Heart right ventricle (tissue), 16 donors: Measurements from ENCODE around the gene C7. TPM values are rescaled to one million over a fixed set of nuclear protein-coding genes. Genes with fewer than 3 reads are reported as not detected.

ENCODE experiments used
- ATAC-seq, 8 donors: fragments of 200-7000 bp; cut with Tn5 transposase; one replicate each; pipeline ENCODE4 v1.9.1; 2020; ENCODE audit warnings: mild to moderate bottlenecking in 8 of 8, moderate library complexity in 8 of 8, moderate number of reproducible peaks in 1 of 8
- DNase-seq, 2 donors: peaks; one replicate each; pipeline ENCODE4 v3.0.0-alpha.2; 2020
- H3K27ac ChIP-seq, 10 donors: fragments of 200-600 bp; sonication (generic) in 2 of 10; one replicate each; pipeline versions ENCODE4 v1.5.0 to v1.8.0; 2020 to 2022; ENCODE audit warnings: mild to moderate bottlenecking in 3 of 10
- H3K27me3 ChIP-seq, 7 donors: fragments of 200-600 bp; one replicate each; pipeline ENCODE4 v1.8.0; 2021 to 2022; ENCODE audit warnings: mild to moderate bottlenecking in 2 of 7
- H3K36me3 ChIP-seq, 9 donors: fragments of 200-600 bp; sonication (generic) in 1 of 9; one replicate each; pipeline versions ENCODE4 v1.5.0 to v1.8.0; 2020 to 2022; ENCODE audit warnings: mild to moderate bottlenecking in 2 of 9
- H3K4me1 ChIP-seq, 9 donors: fragments of 200-600 bp; sonication (generic) in 1 of 9; one replicate each; pipeline versions ENCODE4 v1.5.0 to v1.8.0; 2020 to 2022; ENCODE audit warnings: mild to moderate bottlenecking in 4 of 9
- H3K4me3 ChIP-seq, 10 donors: fragments of 200-600 bp; sonication (generic) in 2 of 10; one replicate each; pipeline versions ENCODE4 v1.5.0 to v1.8.0; 2020 to 2022; ENCODE audit warnings: mild to moderate bottlenecking in 7 of 10, moderate library complexity in 2 of 10
- H3K9me3 ChIP-seq, 11 donors: fragments of 200-600 bp in 10 of 11; sonication (generic) in 2 of 11; one replicate each; pipeline versions ENCODE4 v1.5.0 to v1.8.0; 2013 to 2022; ENCODE audit warnings: mild to moderate bottlenecking in 2 of 11, control low read depth in 1 of 11, moderate library complexity in 1 of 11
- CTCF ChIP-seq, 9 donors: fragments of 200-600 bp; sonication (generic) in 2 of 9; IDR thresholded peaks; one replicate each; pipeline versions ENCODE4 v1.5.0 to v1.8.0; 2021 to 2022; ENCODE audit warnings: antibody characterized with exemption in 9 of 9, mild to moderate bottlenecking in 5 of 9, moderate library complexity in 1 of 9
- WGBS, 2 donors: extraction: QIAGEN DNeasy Blood & Tissue Kit; methylation state at CpG; one replicate each; pipeline ENCODE4 v1.1.7; 2013; ENCODE audit warnings: inconsistent platforms in 1 of 2; 5-methylcytosine and 5-hydroxymethylcytosine counted together
- intact Hi-C, 10 donors: fragments of 100-400 bp; cut with DNase I; formaldehyde crosslinking; loops; one replicate each; pipeline versions ENCODE4 v1.11.1 to v1.14.2; 2022
- polyA plus RNA-seq, 2 donors: library from polyadenylated mRNA; stranded (reverse); fragments of 200-250 nt; gene quantifications; one replicate each; pipeline ENCODE4 v1.2.3, GENCODE V29; 2013
- total RNA-seq, 10 donors: library from RNA; stranded (reverse); fragmentation: NEBNext Ultra II Directional in 3 of 10; extraction: Animal tissue kit (Norgen Biotek cat#: 25700) in 3 of 10; gene quantifications; one replicate each; pipeline versions ENCODE4 v1.2.1 to v1.2.4, GENCODE V29; 2021 to 2023
- donor health status: Arrhythmogenic right ventricular cardiomyopathy.
- donor health status: ischemic (EF 13 %, LVEDD 7.1; RV severe dilation, severe dysfunction).
- donor health status: healthy with polysubstance abuse.
- donor health status: DM: no; HTN: yes; CAD: no.
- donor health status: DM: no; HTN: no; CAD: no.
- donor health status: ischemic (EF 25% LVEDD 6.9; RV normal size, moderate dysfunction).
- donor health status: ischemic (EF 25% LVEDD 5.7; RV mildly dilated, moderate dysfunction).
- donor health status: healthy.
- donor health status: DM: yes; HTN: yes; CAD: no.
- donor health status: Ischemic cardiomyopathy.
- donor health status: ischemic (EF 35%, LVEDD 5.7; RV mildly dilated, moderate dysfunction).
- donor health status: nonischemic (EF 11% LVEDD 7.7; RV severe dilation, severe dysfunction).
- donor health status: DM: yes; HTN: yes; CAD: no.
- donor health status: PGD.
- donor health status: ischemic (EF 29% LVEDD 5.4; RV normal size, mild dysfunction).
- donor health status: nonischemic (EF 23%, LVEDD 6.1; RV moderate dilation, normal function).

The C7 gene
- total and polyA plus RNA-seq, 12 donors, result 43.9 to 399 (median 99.5) TPM

- ATAC-seq (no peak), DNase-seq (no peak)
- Histone ChIP-seq H3K9me3 (no peaks in the 10 kb centered on the region), H3K4me1 (peaks cover 0 to 16% (median 7%) of the 10 kb centered on the region in 9 donors), H3K27me3 (no peaks in the 10 kb centered on the region), H3K4me3 (no peak overlapping the region), H3K27ac (no peak overlapping the region), H3K36me3 (no peaks in the 10 kb centered on the region)
- 93 to 98% methylated on average over 5 of the region's 5 CpGs for WGBS, 2 donors
- no peak for TF ChIP-seq CTCF (IDR thresholded peaks at IDR 0.05)
- intact Hi-C loops, result loop anchor here in 2 of 10 donors (10.0 kb wide), 2 partner anchors 199 to 349 kb away; no protein-coding TSS in a partner anchor
Measured at GRCh38 chr5:40995801-40996586, 86.7 kb downstream of the C7 start.

GRCh38 chr5:40999142-40999541, 89.8 kb downstream of the C7 start:
- no peak for ATAC-seq
- intact Hi-C loops, result loop anchor here in 2 of 10 donors (10.0 kb wide), 2 partner anchors 196 to 346 kb away; no protein-coding TSS in a partner anchor
- 85 to 91% methylated on average over 1 of the region's 1 CpG for WGBS, 2 donors

GRCh38 chr5:40999966-41000365, 90.7 kb downstream of the C7 start:
- 92 to 97% methylated on average over 4 of the region's 4 CpGs for WGBS, 2 donors
- H3K36me3 ChIP-seq, result no peaks in the 10 kb centered on the region
- TF ChIP-seq CTCF (IDR thresholded peaks at IDR 0.05), result no peak
- H3K27me3 ChIP-seq, result no peaks in the 10 kb centered on the region
- H3K27ac ChIP-seq, result no peak overlapping the region
- DNase-seq, result no peak
- ATAC-seq, result no peak
- no peaks in the 10 kb centered on the region for H3K4me1 ChIP-seq
- no peak overlapping the region for H3K4me3 ChIP-seq
- intact Hi-C loops, result loop anchor here in 2 of 10 donors (10.0 kb wide), 2 partner anchors 195 to 345 kb away; no protein-coding TSS in a partner anchor
- H3K9me3 ChIP-seq, result no peaks in the 10 kb centered on the region

More at GRCh38 chr5:40999142-40999541, 89.8 kb downstream of the C7 start:
- no peak for TF ChIP-seq CTCF (IDR thresholded peaks at IDR 0.05)
- no peak overlapping the region for H3K27ac ChIP-seq
- H3K27me3 ChIP-seq, result no peaks in the 10 kb centered on the region
- H3K36me3 ChIP-seq, result no peaks in the 10 kb centered on the region
- DNase-seq, result no peak
- no peak overlapping the region for H3K4me3 ChIP-seq
- H3K4me1 ChIP-seq, result no peaks in the 10 kb centered on the region
- H3K9me3 ChIP-seq, result no peaks in the 10 kb centered on the region

- no peaks in the 10 kb centered on the region for H3K4me1 ChIP-seq
- no peaks in the 10 kb centered on the region for H3K9me3 ChIP-seq
- TF ChIP-seq CTCF (IDR thresholded peaks at IDR 0.05), result no peak
- intact Hi-C loops, result no loop called here
- H3K36me3 ChIP-seq, result no peaks in the 10 kb centered on the region
- H3K27ac ChIP-seq, result no peak overlapping the region
- no peaks in the 10 kb centered on the region for H3K27me3 ChIP-seq
- H3K4me3 ChIP-seq, result no peak overlapping the region
- no peak for DNase-seq
- no peak for ATAC-seq
- 73 to 81% methylated on average over 3 of the region's 3 CpGs for WGBS, 2 donors
Measured at GRCh38 chr5:41003670-41004376, 94.5 kb downstream of the C7 start.
